HEK293T (cell line): Measurements from ENCODE around the gene VPS50.

Experiments
- CTCF ChIA-PET: fragments of 350-600 bp; formaldehyde crosslinking; extraction: SDS; loops from one replicate; lab custom pipeline; 2021; ENCODE audit warnings: antibody characterized with exemption, inconsistent platforms; lab: Yijun Ruan, JAX
- POLR2A ChIA-PET: fragments of 350-600 bp; formaldehyde crosslinking; extraction: SDS; loops from one replicate; lab custom pipeline; 2020; ENCODE audit warnings: antibody characterized with exemption, inconsistent platforms; lab: Yijun Ruan, JAX
- DNase-seq: peaks from one replicate; pipeline ENCODE4 v3.0.0; 2012; ENCODE audit warnings: mixed read lengths; ENCODE audit errors: extremely low spot score
- ARNT ChIP-seq: fragments of 450-650 bp; IDR thresholded peaks from 2 replicates; pipeline ENCODE4 v1.6.1; 2017; ENCODE audit warnings: mild to moderate bottlenecking
- BHLHE40 ChIP-seq: fragments of 450-650 bp; IDR thresholded peaks from 2 replicates; pipeline ENCODE4 v1.6.1; 2016; ENCODE audit warnings: mild to moderate bottlenecking, moderate library complexity, borderline replicate concordance
- CTBP1 ChIP-seq: fragments of 450-650 bp; IDR thresholded peaks from 2 replicates; pipeline ENCODE4 v1.6.1; 2016; ENCODE audit warnings: borderline replicate concordance
- ELF4 ChIP-seq: fragments of 450-650 bp; IDR thresholded peaks from 2 replicates; pipeline ENCODE4 v1.6.1; 2017; ENCODE audit warnings: antibody characterized with exemption
- FOXA1 ChIP-seq: fragments of 450-650 bp; IDR thresholded peaks from 2 replicates; pipeline ENCODE4 v1.6.1; 2016; ENCODE audit warnings: mild to moderate bottlenecking
- FOXK2 ChIP-seq: fragments of 450-650 bp; IDR thresholded peaks from 2 replicates; pipeline ENCODE4 v1.6.1; 2016; ENCODE audit warnings: mild to moderate bottlenecking
- FOXM1 ChIP-seq: fragments of 450-650 bp; IDR thresholded peaks from 2 replicates; pipeline ENCODE4 v1.6.1; 2017; ENCODE audit warnings: mild to moderate bottlenecking, borderline replicate concordance
- HDGF ChIP-seq: fragments of 450-650 bp; IDR thresholded peaks from 2 replicates; pipeline ENCODE4 v1.6.1; 2017; ENCODE audit warnings: antibody characterized with exemption, borderline replicate concordance
- L3MBTL2 ChIP-seq: fragments of 450-650 bp; conservative IDR thresholded peaks from 2 replicates; pipeline ENCODE4 v1.6.1; 2016; ENCODE audit warnings: mild to moderate bottlenecking
- LEF1 ChIP-seq: fragments of 450-650 bp; IDR thresholded peaks from 2 replicates; pipeline ENCODE4 v1.6.1; 2017; ENCODE audit warnings: mild to moderate bottlenecking, borderline replicate concordance
- NFRKB ChIP-seq: fragments of 450-650 bp; IDR thresholded peaks from 2 replicates; pipeline ENCODE4 v1.6.1; 2016; ENCODE audit warnings: mild to moderate bottlenecking, moderate library complexity
- SP1 ChIP-seq: fragments of 450-650 bp; IDR thresholded peaks from 2 replicates; pipeline ENCODE4 v1.6.1; 2017
- SUZ12 ChIP-seq: fragments of 450-650 bp; IDR thresholded peaks from 2 replicates; pipeline ENCODE4 v1.6.1; 2016; ENCODE audit warnings: mild to moderate bottlenecking
- TARDBP ChIP-seq: fragments of 450-650 bp; IDR thresholded peaks from 2 replicates; pipeline ENCODE4 v1.6.1; 2016
- ZNF384 ChIP-seq: fragments of 450-650 bp; IDR thresholded peaks from 2 replicates; pipeline ENCODE4 v1.6.1; 2016
- TF ChIP-seq, protein P1 (sequence below): fragments of 450-650 bp; IDR thresholded peaks from 2 replicates; pipeline ENCODE4 v1.6.1; 2016

Gene VPS50

DNA sequence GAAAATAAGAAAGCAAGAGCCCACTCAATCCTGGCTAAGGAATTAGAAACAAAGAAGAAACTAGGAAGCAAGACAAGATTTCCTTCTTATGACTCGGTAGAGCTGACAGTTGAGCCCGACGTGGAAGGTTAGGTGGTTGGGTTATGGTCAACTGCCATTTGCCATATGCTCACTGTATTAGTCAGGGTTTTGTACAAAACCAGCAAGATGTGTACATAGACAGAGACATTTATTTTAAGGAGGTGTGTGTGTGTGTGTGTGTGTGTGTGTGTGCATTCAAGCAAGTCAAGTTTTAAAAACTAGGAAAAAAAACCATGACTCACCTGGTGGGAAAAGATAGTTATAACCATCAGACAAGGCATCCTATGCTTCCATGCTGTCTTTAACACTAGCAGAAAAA, 158.5 kb downstream of the VPS50 start:
- DNase-seq, result no peak
- ChIA-PET POLR2A (no interaction called here), CTCF (no interaction called here)
- TF ChIP-seq, protein P1, sequence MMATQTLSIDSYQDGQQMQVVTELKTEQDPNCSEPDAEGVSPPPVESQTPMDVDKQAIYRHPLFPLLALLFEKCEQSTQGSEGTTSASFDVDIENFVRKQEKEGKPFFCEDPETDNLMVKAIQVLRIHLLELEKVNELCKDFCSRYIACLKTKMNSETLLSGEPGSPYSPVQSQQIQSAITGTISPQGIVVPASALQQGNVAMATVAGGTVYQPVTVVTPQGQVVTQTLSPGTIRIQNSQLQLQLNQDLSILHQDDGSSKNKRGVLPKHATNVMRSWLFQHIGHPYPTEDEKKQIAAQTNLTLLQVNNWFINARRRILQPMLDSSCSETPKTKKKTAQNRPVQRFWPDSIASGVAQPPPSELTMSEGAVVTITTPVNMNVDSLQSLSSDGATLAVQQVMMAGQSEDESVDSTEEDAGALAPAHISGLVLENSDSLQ, result no peak
- no peak for TF ChIP-seq NFRKB
- no peak for TF ChIP-seq BHLHE40
- TF ChIP-seq FOXK2, result no peak
- TF ChIP-seq LEF1, result no peak
- TF ChIP-seq FOXM1, result no peak
- TF ChIP-seq SP1, result no peak
- TF ChIP-seq ZNF384, result no peak

DNA sequence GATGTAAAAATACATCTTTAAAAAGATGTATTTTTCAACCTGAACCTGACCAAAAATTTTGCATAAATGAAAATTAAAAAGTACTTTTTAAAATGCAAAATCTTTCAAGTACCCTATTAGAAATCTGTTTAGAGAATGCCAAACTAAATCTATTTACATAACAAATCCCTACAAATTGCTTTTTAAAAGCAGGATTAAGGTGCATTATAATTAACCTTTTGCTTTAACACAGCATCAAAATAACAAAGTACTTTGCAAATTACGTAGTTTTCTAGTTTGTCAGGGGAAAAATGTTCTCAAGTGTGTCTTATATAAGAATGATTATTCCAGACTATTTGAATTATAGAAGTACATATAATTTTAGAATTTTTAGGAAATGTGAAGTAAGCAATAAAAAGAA, 160.8 kb downstream of the VPS50 start:
- CTCF ChIA-PET, result no interaction called here
- DNase-seq, result no peak
- no peak for TF ChIP-seq L3MBTL2
- TF ChIP-seq FOXA1, result no peak
- TF ChIP-seq FOXK2, result no peak
- TF ChIP-seq FOXM1, result no peak
- no peak for TF ChIP-seq ELF4
- no peak for TF ChIP-seq ARNT
- no peak for TF ChIP-seq TARDBP
- no peak for TF ChIP-seq SP1
- TF ChIP-seq, protein P1, result no peak
- POLR2A ChIA-PET, result no interaction called here

DNA sequence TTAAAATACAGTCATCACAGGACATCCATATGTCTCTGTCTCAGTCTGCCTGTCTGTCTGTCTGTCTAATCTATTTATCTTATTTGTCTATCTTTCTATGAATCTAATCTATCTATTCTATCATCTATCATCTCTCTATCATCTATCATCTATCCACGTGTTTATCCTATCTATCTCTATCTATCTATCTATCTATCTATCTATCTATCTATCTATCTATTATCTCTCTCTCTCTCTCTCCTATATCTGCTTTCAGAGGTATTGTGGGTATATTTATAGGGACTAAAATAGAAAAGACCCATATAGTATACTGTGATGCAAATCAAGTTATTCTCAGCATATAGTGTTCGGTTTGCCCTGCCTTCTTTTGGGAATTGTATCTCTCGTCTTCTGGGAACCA, 167.5 kb downstream of the VPS50 start:
- DNase-seq, result no peak
- POLR2A ChIA-PET, result no interaction called here
- CTCF ChIA-PET, result no interaction called here
- no peak for TF ChIP-seq FOXK2
- TF ChIP-seq ZNF384, result no peak
- no peak for TF ChIP-seq TARDBP
- no peak for TF ChIP-seq L3MBTL2
- TF ChIP-seq ARNT, result no peak
- TF ChIP-seq FOXM1, result no peak
- TF ChIP-seq ELF4, result no peak
- TF ChIP-seq LEF1, result no peak

DNA sequence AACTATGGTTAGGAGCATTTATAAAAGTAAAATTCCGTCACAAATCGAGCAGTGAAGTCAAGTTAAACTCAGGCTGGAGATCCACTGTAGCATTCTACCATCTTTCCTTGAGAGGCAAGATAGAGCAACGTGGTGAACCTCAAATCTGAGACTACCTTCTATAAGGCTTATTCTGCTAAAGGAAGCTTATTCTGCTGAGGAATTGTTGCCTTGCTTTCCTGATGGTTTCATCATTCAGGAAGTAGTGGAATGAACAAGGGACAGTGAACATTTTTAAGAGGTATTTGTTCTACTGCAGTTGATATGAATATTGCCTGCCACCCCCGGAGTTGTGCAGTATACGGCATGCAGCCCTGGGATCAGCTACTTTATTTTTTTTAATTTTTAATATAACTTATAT, 170.8 kb downstream of the VPS50 start:
- DNase-seq, result no peak
- ChIA-PET POLR2A (no interaction called here), CTCF (no interaction called here)
- TF ChIP-seq ELF4 (no peak), FOXM1 (no peak), CTBP1 (no peak), SP1 (no peak), BHLHE40 (no peak), L3MBTL2 (no peak), ZNF384 (no peak), NFRKB (no peak), SUZ12 (no peak), HDGF (no peak), TARDBP (no peak), FOXK2 (no peak)
- TF ChIP-seq, protein P1, result no peak

DNA sequence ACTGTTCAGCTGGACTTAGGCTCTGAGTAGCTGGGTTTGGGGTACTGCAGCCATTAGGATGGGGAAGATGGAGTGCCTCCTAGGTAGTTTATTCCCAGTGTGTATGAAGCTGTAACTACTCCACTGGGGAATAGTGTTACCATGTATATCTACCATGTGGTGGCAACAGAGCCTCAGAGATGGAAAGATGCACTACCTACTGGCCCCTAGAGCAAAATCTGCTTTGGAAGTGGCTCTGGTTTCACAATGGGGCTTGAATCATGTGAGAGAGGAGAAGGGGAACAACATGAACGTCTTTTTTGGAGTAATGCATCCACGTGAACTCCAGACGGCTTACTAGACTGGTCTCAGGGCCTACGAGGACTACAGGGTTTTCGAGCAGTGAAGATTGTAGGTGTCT, 175.1 kb downstream of the VPS50 start:
- DNase-seq, result no peak
- CTCF ChIA-PET, result interaction anchor here (0.7 kb wide), 1 partner anchor 35 kb away, joined by 3 read pairs; no protein-coding TSS in a partner anchor
- no peak for TF ChIP-seq TARDBP
- TF ChIP-seq FOXM1, result no peak
- TF ChIP-seq HDGF, result no peak
- TF ChIP-seq FOXA1, result no peak
- no peak for TF ChIP-seq ARNT
- TF ChIP-seq SUZ12, result no peak
- no peak for TF ChIP-seq LEF1
- TF ChIP-seq BHLHE40, result no peak
- no peak for TF ChIP-seq L3MBTL2
- no peak for TF ChIP-seq NFRKB
- TF ChIP-seq ZNF384, result no peak
- TF ChIP-seq CTBP1, result no peak
- TF ChIP-seq FOXK2, result no peak
- TF ChIP-seq SP1, result no peak

DNA sequence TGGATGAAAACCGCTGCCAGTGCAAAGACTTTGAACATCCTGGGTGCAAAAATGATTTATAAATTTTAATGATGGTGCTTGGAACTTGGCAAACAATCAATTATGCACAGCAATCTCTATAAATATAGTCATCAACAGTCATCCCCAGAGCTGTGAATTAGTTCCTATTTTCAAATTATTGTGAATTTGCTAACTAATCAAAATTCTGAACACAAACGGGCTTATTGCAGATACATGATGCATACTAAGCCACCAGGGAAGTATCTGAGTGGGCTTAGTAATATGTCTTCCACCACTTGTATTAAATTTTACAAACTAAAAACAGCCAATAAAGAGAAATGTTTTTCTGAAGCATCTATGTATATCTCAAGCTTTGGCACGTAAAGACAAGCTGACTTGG, 177.2 kb downstream of the VPS50 start:
- ChIA-PET CTCF (no interaction called here), POLR2A (no interaction called here)
- no peak for DNase-seq
- TF ChIP-seq ELF4, result no peak
- no peak for TF ChIP-seq NFRKB
- TF ChIP-seq FOXA1, result no peak
- no peak for TF ChIP-seq ARNT
- TF ChIP-seq ZNF384, result no peak
- no peak for TF ChIP-seq FOXK2
- no peak for TF ChIP-seq HDGF

More for the DNA sequence above, 175.1 kb downstream of the VPS50 start:
- POLR2A ChIA-PET, result no interaction called here
